Activated CD8-positive, alpha-beta T cell treated with anti-CD3 and anti-CD28 coated beads for 36 hours (primary cell): ENCODE results near the gene GJC2. TPM values are rescaled to one million over a fixed set of nuclear protein-coding genes. Genes with fewer than 3 reads are reported as not detected.

Source experiments
- ATAC-seq: fragments of 200-7000 bp; cut with Tn5 transposase; one replicate; pipeline ENCODE4 v1.10.0; 2021; ENCODE audit warnings: mild to moderate bottlenecking, moderate library complexity
- CTCF ChIA-PET: fragments of 350-600 bp; sonication (Branson Sonifier 250); formaldehyde crosslinking; loops from one replicate; lab custom pipeline; 2021; ENCODE audit warnings: antibody characterized with exemption; lab: Charles Lee
- POLR2A ChIA-PET: fragments of 350-600 bp; sonication (Branson Sonifier 250); formaldehyde crosslinking; loops from one replicate; lab custom pipeline; 2021; ENCODE audit warnings: antibody characterized with exemption; lab: Charles Lee
- DNase-seq: peaks from one replicate; pipeline ENCODE4 v3.0.0-alpha.2; 2020
- H3K27ac Mint-ChIP-seq: one replicate; pipeline ENCODE4 v1.8.0; 2021; ENCODE audit warnings: mild to moderate bottlenecking, mixed read lengths
- H3K27me3 Mint-ChIP-seq: one replicate; pipeline ENCODE4 v1.8.0; 2021; ENCODE audit warnings: mixed read lengths
- H3K36me3 Mint-ChIP-seq: one replicate; pipeline ENCODE4 v1.8.0; 2021; ENCODE audit warnings: low read depth, mixed read lengths
- H3K4me1 Mint-ChIP-seq: one replicate; pipeline ENCODE4 v1.8.0; 2021; ENCODE audit warnings: low read depth, mixed read lengths
- H3K4me3 Mint-ChIP-seq: one replicate; pipeline ENCODE4 v1.8.0; 2021; ENCODE audit warnings: mild to moderate bottlenecking, moderate library complexity, mixed read lengths
- H3K9me3 Mint-ChIP-seq: one replicate; pipeline ENCODE4 v1.8.0; 2021; ENCODE audit warnings: mixed read lengths
- CTCF ChIP-seq: fragments of 200-600 bp; IDR thresholded peaks from one replicate; pipeline ENCODE4 v1.8.0; 2022; ENCODE audit warnings: antibody characterized with exemption, mild to moderate bottlenecking
- intact Hi-C: fragments of 100-400 bp; cut with micrococcal nuclease; formaldehyde crosslinking; loops from one replicate; pipeline ENCODE4 v1.10.0; 2022
- total RNA-seq, 2 experiments: library from RNA; stranded (reverse); gene quantifications; one replicate each; pipeline ENCODE4 v1.2.3, GENCODE V29; 2021

GJC2 gene
- total RNA-seq, 2 experiments from 2014 or later = 3.4 to 3.5 TPM

GRCh38 chr1:228161362-228161761, 11.6 kb downstream of the GJC2 start:
- intact Hi-C loops = no loop called here
- no peak for TF ChIP-seq CTCF
- Mint-ChIP-seq H3K36me3 (peaks cover 5% of the 10 kb centered on the region), H3K4me3 (no peak overlapping the region), H3K27ac (peak overlapping the region; percentile 56), H3K9me3 (no peaks in the 10 kb centered on the region), H3K27me3 (no peaks in the 10 kb centered on the region), H3K4me1 (peaks cover 37% of the 10 kb centered on the region)
- ChIA-PET CTCF (interaction anchor here (1.7 kb wide), 1 partner anchor 162 kb away, joined by 4 read pairs; no protein-coding TSS in a partner anchor), POLR2A (interaction anchor here (6.6 kb wide), 1 partner anchor 20 kb away, joined by 59 read pairs; the partner anchor contains the start of gene GUK1)
- no peak for ATAC-seq
- no peak for DNase-seq

- Mint-ChIP-seq H3K4me1 (peaks cover 36% of the 10 kb centered on the region), H3K36me3 (peaks cover 5% of the 10 kb centered on the region), H3K4me3 (no peak overlapping the region), H3K27ac (peak overlapping the region; percentile 93), H3K27me3 (no peaks in the 10 kb centered on the region), H3K9me3 (no peaks in the 10 kb centered on the region)
- CTCF ChIA-PET = interaction anchor here (1.3 to 1.7 kb wide), 2 partner anchors 26 to 162 kb away, joined by 3 to 4 read pairs; no protein-coding TSS in a partner anchor
- no peak for DNase-seq
- TF ChIP-seq CTCF = no peak
- POLR2A ChIA-PET = interaction anchor here (1.2 to 6.6 kb wide), 2 partner anchors 10 to 21 kb away, joined by 4 to 59 read pairs; partner anchors contain the start of gene GUK1
- intact Hi-C loops = no loop called here
- ATAC-seq = no peak
Measured at GRCh38 chr1:228161866-228162265, 12.1 kb downstream of the GJC2 start.

- Mint-ChIP-seq H3K4me3 (no peak overlapping the region), H3K27ac (peak overlapping the region; percentile 93), H3K4me1 (peaks cover 33% of the 10 kb centered on the region), H3K36me3 (peaks cover 5% of the 10 kb centered on the region), H3K9me3 (no peaks in the 10 kb centered on the region), H3K27me3 (no peaks in the 10 kb centered on the region)
- ChIA-PET CTCF (interaction anchor here (0.7 to 1.7 kb wide), 3 partner anchors 20 to 163 kb away, joined by 3 to 4 read pairs (median 4); no protein-coding TSS in a partner anchor), POLR2A (interaction anchor here (1.2 to 6.6 kb wide), 2 partner anchors 11 to 21 kb away, joined by 4 to 59 read pairs; partner anchors contain the start of gene GUK1)
- ATAC-seq = no peak
- intact Hi-C loops = no loop called here
- no peak for TF ChIP-seq CTCF
- no peak for DNase-seq
Measured at GRCh38 chr1:228162286-228163006, 12.7 kb downstream of the GJC2 start.

- no peak for TF ChIP-seq CTCF
- Mint-ChIP-seq H3K27ac (peak overlapping the region; percentile 93), H3K9me3 (no peaks in the 10 kb centered on the region), H3K4me1 (peaks cover 35% of the 10 kb centered on the region), H3K27me3 (no peaks in the 10 kb centered on the region), H3K36me3 (peaks cover 5% of the 10 kb centered on the region), H3K4me3 (no peak overlapping the region)
- ChIA-PET POLR2A (interaction anchor here (1.2 to 6.6 kb wide), 2 partner anchors 12 to 22 kb away, joined by 4 to 59 read pairs; partner anchors contain the start of gene GUK1), CTCF (interaction anchor here (0.7 to 1.3 kb wide), 2 partner anchors 20 to 28 kb away, joined by 3 to 4 read pairs; no protein-coding TSS in a partner anchor)
- ATAC-seq (no peak), DNase-seq (no peak)
- intact Hi-C loops = no loop called here
Measured at GRCh38 chr1:228163007-228163753, 13.4 kb downstream of the GJC2 start.
